Panc1 (cell line): ENCODE data around the gene NRK. TPM values are rescaled to one million over a fixed set of nuclear protein-coding genes. Genes with fewer than 3 reads are reported as not detected.
"Not testable (repeated sequence)": the region's sequence is repeated elsewhere in the genome, so short reads cannot be mapped to it uniquely, and the experiment has no call there.

Source experiments
- ATAC-seq: fragments of 200-7000 bp; cut with Tn5 transposase; 2 replicates; pipeline ENCODE4 v1.9.1; 2020; ENCODE audit warnings: mild to moderate bottlenecking, moderate library complexity
- BruUV-seq: library from RNA; stranded (reverse); fragments of 400-500 nt; replicated peaks from 2 replicates; lab custom pipeline; 2021; lab: Mats Ljungman, UMichigan
- CTCF ChIA-PET: fragments of 300-600 bp; sonication (Branson Sonifier 250); formaldehyde crosslinking; loops from one replicate; lab custom pipeline; 2022; ENCODE audit warnings: antibody characterized with exemption; lab: Charles Lee
- POLR2A ChIA-PET: fragments of 300-600 bp; sonication (Branson Sonifier 250); formaldehyde crosslinking; loops from one replicate; lab custom pipeline; 2022; ENCODE audit warnings: antibody characterized with exemption; lab: Charles Lee
- DNase-seq: peaks from one replicate; pipeline ENCODE4 v3.0.0-alpha.2; 2010; ENCODE audit warnings: low read depth, low spot score
- H3K27ac ChIP-seq: 2 replicates; pipeline ENCODE4 v1.5.1; 2011; ENCODE audit warnings: mild to moderate bottlenecking, low read length, inconsistent platforms
- H3K27me3 ChIP-seq: fragments of 200-500 bp; sonication (Bioruptor generic); 2 replicates; pipeline ENCODE4 v1.6.0; 2014; ENCODE audit warnings: low read length, inconsistent platforms; ENCODE audit not compliant: control insufficient read depth, insufficient read depth
- H3K36me3 ChIP-seq: fragments of 200-500 bp; sonication (Bioruptor generic); 2 replicates; pipeline ENCODE4 v1.5.1; 2014; ENCODE audit warnings: inconsistent platforms, mild to moderate bottlenecking, low read length, moderate library complexity; ENCODE audit not compliant: control insufficient read depth, insufficient read depth
- H3K4me1 ChIP-seq: 2 replicates; pipeline ENCODE4 v1.5.1; 2011; ENCODE audit warnings: inconsistent platforms, mild to moderate bottlenecking, low read length, moderate library complexity; ENCODE audit not compliant: control insufficient read depth, insufficient read depth
- H3K4me3 ChIP-seq, 2 experiments: 2 replicates each; pipeline ENCODE4 v1.5.1; 2011 to 2012; ENCODE audit warnings: low read depth in 2 of 2, low read length in 2 of 2, mild to moderate bottlenecking in 2 of 2, inconsistent platforms in 1 of 2, moderate library complexity in 1 of 2
- H3K9me3 ChIP-seq: fragments of 200-500 bp; sonication (Bioruptor generic); 2 replicates; pipeline ENCODE4 v1.5.1; 2014; ENCODE audit warnings: low read depth, mild to moderate bottlenecking, inconsistent platforms, low read length, moderate library complexity; ENCODE audit not compliant: control insufficient read depth, insufficient read depth
- CTCF ChIP-seq: fragments of 450-650 bp; IDR thresholded peaks from 2 replicates; pipeline ENCODE4 v1.5.1; 2017; ENCODE audit warnings: mild to moderate bottlenecking
- POLR2AphosphoS5 ChIP-seq: IDR thresholded peaks from 2 replicates; pipeline ENCODE4 v1.6.1; 2012; ENCODE audit warnings: mild to moderate bottlenecking, low read depth, low read length, moderate library complexity
- SIN3A ChIP-seq: IDR thresholded peaks from 2 replicates; pipeline ENCODE4 v1.6.1; 2012; ENCODE audit warnings: low read depth, mild to moderate bottlenecking, low read length, moderate library complexity, borderline replicate concordance; ENCODE audit not compliant: insufficient read depth
- TCF7L2 ChIP-seq: IDR thresholded peaks from 2 replicates; pipeline ENCODE4 v1.6.1; 2011; ENCODE audit warnings: mild to moderate bottlenecking, low read depth, low read length, inconsistent platforms
- in situ Hi-C: cut with HindIII; loops from 2 replicates; pipeline ENCODE4 v1.10.0; 2016; ENCODE audit warnings: low sequenced_read_pairs, low pct_unique_long_range_greater_than_20kb
- intact Hi-C: fragments of 100-400 bp; cut with micrococcal nuclease; formaldehyde crosslinking; loops from one replicate; pipeline ENCODE4 v1.10.0; 2022; ENCODE audit not compliant: unreplicated experiment
- total RNA-seq: library from RNA; stranded (reverse); gene quantifications from one replicate; pipeline ENCODE4 v1.2.1, GENCODE V29; 2021; ENCODE audit not compliant: unreplicated experiment
- TF ChIP-seq, protein P1 (sequence below), 2 experiments: IDR thresholded peaks; 2 replicates each; pipeline ENCODE4 v1.6.1; 2011 to 2012; ENCODE audit warnings: low read depth in 2 of 2, control low read depth in 1 of 2, low read length in 1 of 2, mild to moderate bottlenecking in 1 of 2, moderate library complexity in 1 of 2; ENCODE audit not compliant: insufficient read depth in 1 of 2

The NRK gene
- total RNA-seq, 1 experiment from 2014 or later: 0.03 TPM

DNA sequence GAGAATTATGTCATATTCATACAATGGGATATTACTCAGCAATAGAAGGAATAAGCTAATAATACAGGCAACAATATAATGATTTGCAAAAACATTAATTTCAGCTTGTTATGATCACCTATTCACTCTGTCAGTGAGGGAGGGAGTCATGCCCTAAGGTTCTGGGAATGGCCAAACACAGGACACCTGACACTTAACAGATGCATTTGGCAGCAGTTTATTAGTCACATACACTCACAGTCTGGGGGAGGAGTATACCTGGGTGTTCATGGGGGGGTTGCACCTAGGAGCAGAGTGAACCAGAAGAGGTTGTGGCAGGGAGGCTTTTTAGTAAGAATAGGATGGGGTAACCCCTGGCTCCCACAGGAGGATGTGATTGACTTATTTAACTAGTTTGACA is 177.9 kb downstream of the NRK start:
- Histone ChIP-seq H3K9me3 (no peaks in the 10 kb centered on the region), H3K27ac (no peak overlapping the region), H3K36me3 (no peaks in the 10 kb centered on the region), H3K4me3 (no peak overlapping the region), H3K4me1 (no peaks in the 10 kb centered on the region), H3K27me3 (no peaks in the 10 kb centered on the region)
- BruUV-seq: no TSS peak
- in situ Hi-C loops (no loop called here), intact Hi-C loops (no loop called here)
- ATAC-seq: no peak
- ChIA-PET CTCF (no interaction called here), POLR2A (no interaction called here)
- TF ChIP-seq TCF7L2: no peak
- TF ChIP-seq, protein P1, sequence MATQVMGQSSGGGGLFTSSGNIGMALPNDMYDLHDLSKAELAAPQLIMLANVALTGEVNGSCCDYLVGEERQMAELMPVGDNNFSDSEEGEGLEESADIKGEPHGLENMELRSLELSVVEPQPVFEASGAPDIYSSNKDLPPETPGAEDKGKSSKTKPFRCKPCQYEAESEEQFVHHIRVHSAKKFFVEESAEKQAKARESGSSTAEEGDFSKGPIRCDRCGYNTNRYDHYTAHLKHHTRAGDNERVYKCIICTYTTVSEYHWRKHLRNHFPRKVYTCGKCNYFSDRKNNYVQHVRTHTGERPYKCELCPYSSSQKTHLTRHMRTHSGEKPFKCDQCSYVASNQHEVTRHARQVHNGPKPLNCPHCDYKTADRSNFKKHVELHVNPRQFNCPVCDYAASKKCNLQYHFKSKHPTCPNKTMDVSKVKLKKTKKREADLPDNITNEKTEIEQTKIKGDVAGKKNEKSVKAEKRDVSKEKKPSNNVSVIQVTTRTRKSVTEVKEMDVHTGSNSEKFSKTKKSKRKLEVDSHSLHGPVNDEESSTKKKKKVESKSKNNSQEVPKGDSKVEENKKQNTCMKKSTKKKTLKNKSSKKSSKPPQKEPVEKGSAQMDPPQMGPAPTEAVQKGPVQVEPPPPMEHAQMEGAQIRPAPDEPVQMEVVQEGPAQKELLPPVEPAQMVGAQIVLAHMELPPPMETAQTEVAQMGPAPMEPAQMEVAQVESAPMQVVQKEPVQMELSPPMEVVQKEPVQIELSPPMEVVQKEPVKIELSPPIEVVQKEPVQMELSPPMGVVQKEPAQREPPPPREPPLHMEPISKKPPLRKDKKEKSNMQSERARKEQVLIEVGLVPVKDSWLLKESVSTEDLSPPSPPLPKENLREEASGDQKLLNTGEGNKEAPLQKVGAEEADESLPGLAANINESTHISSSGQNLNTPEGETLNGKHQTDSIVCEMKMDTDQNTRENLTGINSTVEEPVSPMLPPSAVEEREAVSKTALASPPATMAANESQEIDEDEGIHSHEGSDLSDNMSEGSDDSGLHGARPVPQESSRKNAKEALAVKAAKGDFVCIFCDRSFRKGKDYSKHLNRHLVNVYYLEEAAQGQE (IDR thresholded peaks at IDR 0.05; ENCODE audit: insufficient read depth in 1 of 2, low read depth in 2 of 2, low read length in 1 of 2): no peak
- no peak for TF ChIP-seq CTCF
- TF ChIP-seq SIN3A: no peak
- no peak for TF ChIP-seq POLR2AphosphoS5
- no peak for DNase-seq

DNA sequence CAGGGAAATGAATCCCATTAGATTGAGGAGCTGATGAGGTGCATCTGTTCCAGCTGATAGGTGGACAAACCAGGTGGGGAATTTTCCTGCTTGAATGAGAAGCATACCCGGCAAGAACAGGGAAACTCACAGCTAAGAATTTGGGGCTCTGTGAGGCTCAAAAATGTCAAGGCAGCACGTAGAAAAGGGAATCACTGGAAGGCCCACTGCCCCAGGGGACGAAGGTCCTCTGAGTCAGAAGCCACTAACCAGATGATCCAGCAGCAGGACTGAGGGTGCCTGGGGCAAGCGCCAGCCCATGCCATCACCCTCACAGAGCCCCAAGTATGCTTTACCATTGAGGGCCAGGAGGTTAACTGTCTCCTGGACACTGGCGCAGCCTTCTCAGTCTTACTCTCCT is 178.3 kb downstream of the NRK start:
- in situ Hi-C loops, H3K4me1 ChIP-seq, H3K9me3 ChIP-seq, POLR2A ChIA-PET, H3K36me3 ChIP-seq, H3K4me3 ChIP-seq, CTCF ChIA-PET, H3K27me3 ChIP-seq, H3K27ac ChIP-seq, ATAC-seq, intact Hi-C loops, BruUV-seq, DNase-seq: not testable (repeated sequence)

- no peak overlapping the region for H3K4me3 ChIP-seq
- no peaks in the 10 kb centered on the region for H3K36me3 ChIP-seq
- CTCF ChIA-PET: no interaction called here
- intact Hi-C loops (no loop called here), in situ Hi-C loops (no loop called here)
- H3K9me3 ChIP-seq: no peaks in the 10 kb centered on the region
- BruUV-seq: no TSS peak
- ATAC-seq (no peak), DNase-seq (no peak)
- POLR2A ChIA-PET: no interaction called here
- H3K27ac ChIP-seq: no peak overlapping the region
- no peaks in the 10 kb centered on the region for H3K27me3 ChIP-seq
- H3K4me1 ChIP-seq: no peaks in the 10 kb centered on the region
- no peak for TF ChIP-seq CTCF
- TF ChIP-seq SIN3A: no peak
- no peak for TF ChIP-seq TCF7L2
- no peak for TF ChIP-seq POLR2AphosphoS5
- TF ChIP-seq, protein P1 (IDR thresholded peaks at IDR 0.05; ENCODE audit: insufficient read depth in 1 of 2, low read depth in 2 of 2, low read length in 1 of 2): no peak
These were observed 183.3 kb downstream of the NRK start for GRCh38 chrX:106005684-106006083.
